Stimulated activated CD8-positive, alpha-beta memory T cell treated with anti-CD3 and anti-CD28 coated beads, Interleukin-4, amount 100 ng/mL, for 4 hours (primary cell): Measurements from ENCODE around the gene OR10K2.
"Not testable (repeated sequence)": the region's sequence is repeated elsewhere in the genome, so short reads cannot be mapped to it uniquely, and the experiment has no call there.

Experiments
- DNase-seq, 2 donors: peaks; one replicate each; pipeline ENCODE4 v3.0.0-alpha.2; 2020; ENCODE audit warnings: low read depth in 2 of 2, low spot score in 1 of 2

OR10K2 gene

GRCh38 chr1:158426137-158426536 is at the start of gene OR10K2:
Gene OR10K2, minus strand, starts transcription at chr1:158426237. Its CDS starts 5,371 bp downstream, at chr1:158420866.
- DNase-seq: no peak

- no peak for DNase-seq
Measured at GRCh38 chr1:158471920-158472319, 45.9 kb upstream of the OR10K2 start, which contains the start of gene OR10R2. Gene OR10R2, plus strand, starts transcription at chr1:158472220. Its CDS starts 106 bp downstream, at chr1:158472326.

DNA sequence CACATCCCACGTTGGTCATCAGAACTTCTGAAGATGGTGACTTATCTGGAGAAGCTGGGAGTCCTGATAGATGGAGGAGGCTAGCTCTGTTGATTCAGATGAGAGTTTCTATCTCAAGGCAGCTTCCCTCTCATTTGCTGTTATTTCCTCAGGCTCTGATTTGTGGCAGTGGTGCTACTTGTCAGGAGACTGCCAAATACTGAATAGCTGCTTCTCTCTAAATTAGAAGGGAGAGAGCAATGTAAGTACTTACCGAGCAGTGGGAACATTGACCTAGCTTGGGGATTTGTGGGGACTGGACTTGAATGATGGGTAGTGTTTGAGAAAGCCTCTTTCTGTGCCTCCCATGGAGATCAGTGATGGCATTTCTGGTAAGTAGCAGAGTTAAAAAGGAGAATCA is 35.5 kb upstream of the OR10K2 start, which contains the start of gene OR10K1:
OR10K1 (plus strand) TSS at position 301 of the 400 bp plus-strand sequence. CDS start 3,728 bp downstream, outside the sequence.
- DNase-seq: no peak

GRCh38 chr1:158458263-158458662 is 32.2 kb upstream of the OR10K2 start:
- no peak for DNase-seq

DNA sequence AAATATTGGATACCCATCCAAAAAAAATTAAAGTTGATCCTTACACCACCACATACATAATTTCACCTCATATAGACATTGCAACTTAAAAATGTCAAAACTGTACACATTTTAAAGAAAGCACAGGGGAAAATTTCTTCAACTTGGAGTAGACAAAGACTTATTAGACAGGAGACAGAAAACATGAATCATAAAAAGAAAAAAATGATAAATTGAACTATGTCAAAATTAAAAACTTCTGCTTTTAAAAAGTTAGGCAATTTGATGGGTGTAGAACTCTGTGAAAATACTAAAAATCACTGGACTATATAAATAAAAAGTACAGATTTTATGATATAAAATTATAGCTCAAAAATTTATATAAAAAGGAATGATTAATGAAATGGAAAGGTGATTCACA is 31.2 kb upstream of the OR10K2 start:
- no peak for DNase-seq

GRCh38 chr1:158454537-158454936 is 28.5 kb upstream of the OR10K2 start:
- no peak for DNase-seq

DNA sequence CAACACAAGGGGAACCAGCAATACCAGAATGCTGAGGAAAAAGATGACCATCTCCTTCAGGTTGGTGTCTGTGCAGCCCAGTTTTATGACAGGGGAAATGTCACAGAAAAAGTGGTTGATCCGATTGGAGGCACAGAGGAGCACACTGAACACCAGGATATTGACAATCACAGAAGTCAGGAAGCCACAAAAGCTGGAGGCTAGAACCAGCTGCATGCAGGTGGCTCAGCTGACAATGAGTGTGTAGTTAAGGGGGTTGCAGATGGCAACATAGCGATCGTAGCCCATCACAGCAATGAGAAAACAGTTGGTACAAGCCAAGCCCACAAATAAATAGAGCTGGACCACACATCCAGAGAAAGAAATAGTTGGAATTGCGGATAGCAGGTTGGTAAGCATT is 19.3 kb upstream of the OR10K2 start:
- no peak for DNase-seq

DNA sequence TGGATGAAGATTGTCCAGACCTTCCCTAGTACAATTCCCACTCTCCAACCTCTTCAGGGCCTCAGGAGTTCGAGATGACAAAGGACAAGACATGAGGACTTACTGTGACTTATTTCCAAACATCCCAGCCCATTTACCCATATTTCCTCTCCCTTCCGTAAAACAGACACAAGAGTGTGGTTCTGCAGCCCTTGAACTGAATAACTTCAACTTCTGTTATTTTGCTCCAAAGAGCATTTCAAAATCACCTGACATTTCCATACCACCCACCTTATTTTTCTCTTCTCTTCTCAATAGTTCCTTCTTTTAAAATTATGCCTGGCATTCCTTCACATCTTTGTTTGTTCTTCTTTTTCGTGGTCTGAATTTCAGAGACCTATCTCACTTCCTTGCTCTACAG is 8.7 kb upstream of the OR10K2 start:
- no peak for DNase-seq

GRCh38 chr1:158430163-158430562 is 4.1 kb upstream of the OR10K2 start:
- not testable (repeated sequence) for DNase-seq

- DNase-seq: no peak
Measured at GRCh38 chr1:158425027-158425426, 1.0 kb downstream of the OR10K2 start.

DNA sequence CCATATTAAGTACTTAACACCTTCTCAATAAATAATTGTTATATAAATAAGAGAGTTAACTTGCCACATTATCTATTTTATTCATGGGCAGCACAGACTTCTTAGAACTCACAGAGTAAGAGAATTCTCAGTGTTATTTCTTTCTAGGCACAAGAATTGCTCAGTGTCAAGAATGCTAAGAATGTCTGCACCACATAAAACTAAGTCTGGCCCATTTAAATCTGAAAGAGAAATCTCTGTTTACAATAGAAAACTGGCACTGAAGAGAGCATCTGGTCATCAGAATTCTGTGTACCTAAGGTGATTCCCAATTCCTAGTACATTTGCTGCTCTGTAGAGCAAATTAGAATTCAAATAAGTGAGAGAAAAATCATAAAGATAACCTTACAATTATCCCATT is 3.8 kb downstream of the OR10K2 start:
- no peak for DNase-seq

- no peak for DNase-seq
Measured at GRCh38 chr1:158417586-158417985, 8.5 kb downstream of the OR10K2 start.

DNA sequence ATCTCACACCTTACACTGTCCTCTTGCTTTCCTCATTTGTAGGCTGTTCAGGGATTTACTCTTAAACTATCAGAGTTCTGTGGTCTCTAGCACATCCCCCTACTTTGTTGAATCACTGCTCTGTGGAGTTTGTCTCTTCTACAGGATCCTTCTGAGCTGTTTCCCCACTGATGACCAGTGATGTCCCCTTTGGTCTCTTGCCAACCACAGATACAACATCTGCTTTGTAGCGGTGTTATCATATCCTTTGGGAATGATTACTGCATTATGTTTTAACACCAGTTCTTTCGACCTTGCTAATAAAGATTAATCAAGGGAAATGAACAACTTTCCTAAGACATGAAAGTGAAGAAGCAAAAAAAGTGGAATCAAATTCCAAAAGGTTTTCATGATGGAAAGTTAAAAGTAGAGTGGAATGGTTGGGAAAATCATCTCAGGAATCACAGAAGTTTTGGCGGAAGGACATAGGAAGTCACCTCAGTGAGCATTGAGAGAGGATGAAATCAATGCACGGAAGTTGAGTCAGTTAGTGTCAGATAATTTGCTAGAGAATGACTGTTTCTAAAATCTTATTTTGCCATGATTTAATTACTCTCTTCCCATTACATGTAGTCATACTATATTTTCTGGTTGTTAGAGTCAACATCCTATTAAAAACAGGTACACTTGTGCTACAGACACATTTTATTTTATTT is 11.2 kb downstream of the OR10K2 start:
- no peak for DNase-seq

- DNase-seq: no peak
Measured at GRCh38 chr1:158407092-158407491, 18.9 kb downstream of the OR10K2 start.

- no peak for DNase-seq
Measured at GRCh38 chr1:158400871-158401270, 25.2 kb downstream of the OR10K2 start.

DNA sequence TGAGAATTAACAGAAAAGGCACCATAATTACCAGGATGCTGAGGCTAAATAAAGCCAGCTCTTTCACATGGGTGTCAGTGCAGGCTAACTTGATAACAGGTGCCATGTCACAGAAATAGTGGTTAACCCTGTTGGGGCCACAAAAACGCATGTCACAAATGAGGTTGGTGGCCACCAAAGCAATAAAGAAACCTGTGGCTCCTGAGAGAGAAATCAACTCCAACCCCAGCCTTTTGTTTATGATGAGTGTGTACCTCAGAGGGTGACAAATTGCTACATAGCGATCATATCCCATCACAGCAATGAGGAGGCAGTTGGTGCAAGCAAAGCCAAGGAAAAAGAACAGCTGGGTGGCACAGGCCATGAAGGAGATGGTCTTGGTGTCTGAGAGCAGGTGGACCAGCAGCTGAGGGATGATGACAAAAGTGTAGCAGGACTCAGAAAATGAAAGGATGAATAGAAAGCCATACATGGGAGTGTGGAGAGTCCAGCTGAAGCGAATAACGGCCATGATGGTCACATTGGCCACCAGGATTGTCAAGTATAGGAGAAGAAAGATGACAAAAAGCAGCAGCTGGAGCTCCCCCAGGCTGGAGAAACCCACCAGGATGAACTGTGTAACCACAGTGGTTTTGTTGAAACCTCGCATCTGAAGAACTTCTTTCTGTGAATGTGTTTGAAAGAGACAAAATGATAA is 27.1 kb downstream of the OR10K2 start, which contains the start of gene OR10T2:
OR10T2 (minus strand) TSS at position 649 of the 697 bp plus-strand sequence; CDS start at position 649, 0 bp downstream.
- no peak for DNase-seq

- no peak for DNase-seq
Measured at GRCh38 chr1:158396646-158397045, 29.4 kb downstream of the OR10K2 start.

- no peak for DNase-seq
Measured at GRCh38 chr1:158393476-158393875, 32.6 kb downstream of the OR10K2 start.

- no peak for DNase-seq
Measured at GRCh38 chr1:158391099-158391498, 34.9 kb downstream of the OR10K2 start.

DNA sequence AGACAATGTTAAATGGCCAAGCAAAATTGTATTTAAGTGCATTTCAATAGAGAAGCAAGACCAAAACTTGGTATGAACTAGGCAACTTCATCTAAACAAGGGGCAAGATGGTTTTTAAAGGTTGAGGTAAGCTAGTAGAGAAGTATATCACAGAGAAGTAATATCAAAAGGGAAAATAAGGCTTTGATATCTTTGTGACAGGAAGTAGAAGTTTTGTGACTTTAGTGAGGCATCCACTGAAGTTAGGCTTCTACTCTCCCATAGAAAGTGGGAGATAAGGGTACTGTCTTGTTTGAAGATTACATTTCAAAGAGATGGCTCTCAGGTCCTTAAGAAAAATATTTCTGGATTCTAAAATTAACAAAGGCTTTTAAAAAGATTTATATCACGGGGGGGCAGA is 35.7 kb downstream of the OR10K2 start:
- DNase-seq: no peak

- no peak for DNase-seq
Measured at GRCh38 chr1:158374860-158375259, 51.2 kb downstream of the OR10K2 start.

GRCh38 chr1:158374101-158374500 is 51.9 kb downstream of the OR10K2 start:
- not testable (repeated sequence) for DNase-seq
